ENCODE measurements around the gene BLM. TPM values are rescaled to one million over a fixed set of nuclear protein-coding genes. Genes with fewer than 3 reads are reported as not detected.

BLM gene
- total RNA-seq, 1 experiment from 2014 or later = 41.3 TPM

DNA sequence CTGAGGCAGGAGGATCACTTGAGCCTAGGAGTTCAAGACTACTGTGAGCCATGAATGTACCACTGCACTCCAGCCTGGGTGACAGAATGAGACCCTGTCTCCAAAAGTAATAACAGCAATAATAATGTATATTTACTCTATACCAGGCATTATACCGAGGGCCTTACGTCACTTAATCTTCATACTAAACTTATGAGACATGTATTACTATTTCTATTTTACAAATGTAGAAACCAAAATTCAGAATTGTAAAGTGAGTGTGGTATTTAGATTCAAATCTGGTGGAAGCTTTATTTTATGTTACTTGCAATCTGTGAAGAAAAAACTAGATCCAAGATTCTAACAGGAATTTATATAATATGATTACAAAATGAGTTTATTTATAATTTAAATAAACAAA, 9.7 kb upstream of the BLM start:
- Histone ChIP-seq H3K18ac (ENCODE audit: insufficient read length, low read depth, low read length) (no peak overlapping the region), H3K27ac (ENCODE audit: insufficient read length, low read depth, low read length) (no peak overlapping the region), H3K4me2 (ENCODE audit: insufficient read depth, insufficient read length, low read length) (no peak overlapping the region), H2BK20ac (ENCODE audit: low read depth, low read length, poor library complexity, severe bottlenecking) (no peak overlapping the region), H2AK5ac (ENCODE audit: insufficient read length, low read length) (no peak overlapping the region), H3K4me1 (ENCODE audit: insufficient read depth, low read length) (no peaks in the 10 kb centered on the region), H3K14ac (ENCODE audit: insufficient read depth, low read length) (no peak overlapping the region), H2BK15ac (ENCODE audit: low read depth, low read length) (no peak overlapping the region), H3K79me1 (ENCODE audit: insufficient read depth, low read depth, low read length, poor library complexity, severe bottlenecking) (no peaks in the 10 kb centered on the region), H3K56ac (ENCODE audit: insufficient read length, low read depth, low read length) (no peak overlapping the region), H3K4ac (ENCODE audit: low read depth, low read length) (no peak overlapping the region), H4K20me1 (ENCODE audit: control insufficient read depth, insufficient read depth, insufficient read length) (no peaks in the 10 kb centered on the region), H3T11ph (ENCODE audit: low read length) (no peak overlapping the region), H3K27me3 (ENCODE audit: insufficient read depth, low read length) (no peaks in the 10 kb centered on the region), H2AFZ (ENCODE audit: low read length) (no peak overlapping the region), H4K91ac (ENCODE audit: insufficient read length, low read depth, low read length) (no peak overlapping the region), H2BK120ac (ENCODE audit: low read depth, low read length, poor library complexity, severe bottlenecking) (no peak overlapping the region), H2BK12ac (ENCODE audit: insufficient read length, low read depth, low read length) (no peak overlapping the region), H4K5ac (ENCODE audit: insufficient read length, low read depth, low read length) (no peak overlapping the region), H4K8ac (replicated peaks; ENCODE audit: insufficient read length, low read depth, low read length) (no peak overlapping the region), H3K23ac (ENCODE audit: insufficient read length, low read depth, low read length) (no peak overlapping the region), H3K9ac (ENCODE audit: extremely low read depth, insufficient read length, low read length) (no peak overlapping the region), H3K9me3 (ENCODE audit: control insufficient read depth, low read depth, low read length) (no peaks in the 10 kb centered on the region), H3K23me2 (ENCODE audit: insufficient read length, low read depth, low read length, poor library complexity, severe bottlenecking) (no peaks in the 10 kb centered on the region), H3K79me2 (ENCODE audit: insufficient read depth, low read length) (no peaks in the 10 kb centered on the region), H2BK5ac (ENCODE audit: insufficient read length, low read length) (no peak overlapping the region)
- H3K27ac Mint-ChIP-seq = no peak overlapping the region
- H3K4me1 Mint-ChIP-seq = peaks cover 0 to 3% of the 10 kb centered on the region in 2 experiments; a peak in 2 of 4 replicates
- no peak for DNase-seq
- H3K27me3 Mint-ChIP-seq (ENCODE audit: low read depth) = no peaks in the 10 kb centered on the region
- H3K36me3 Mint-ChIP-seq (ENCODE audit: insufficient read depth in 1 of 3, low read depth in 3 of 3) = no peaks in the 10 kb centered on the region; a peak in 1 of 7 replicates
- no peaks in the 10 kb centered on the region for H3K9me3 Mint-ChIP-seq
- TF ChIP-seq, protein P1, sequence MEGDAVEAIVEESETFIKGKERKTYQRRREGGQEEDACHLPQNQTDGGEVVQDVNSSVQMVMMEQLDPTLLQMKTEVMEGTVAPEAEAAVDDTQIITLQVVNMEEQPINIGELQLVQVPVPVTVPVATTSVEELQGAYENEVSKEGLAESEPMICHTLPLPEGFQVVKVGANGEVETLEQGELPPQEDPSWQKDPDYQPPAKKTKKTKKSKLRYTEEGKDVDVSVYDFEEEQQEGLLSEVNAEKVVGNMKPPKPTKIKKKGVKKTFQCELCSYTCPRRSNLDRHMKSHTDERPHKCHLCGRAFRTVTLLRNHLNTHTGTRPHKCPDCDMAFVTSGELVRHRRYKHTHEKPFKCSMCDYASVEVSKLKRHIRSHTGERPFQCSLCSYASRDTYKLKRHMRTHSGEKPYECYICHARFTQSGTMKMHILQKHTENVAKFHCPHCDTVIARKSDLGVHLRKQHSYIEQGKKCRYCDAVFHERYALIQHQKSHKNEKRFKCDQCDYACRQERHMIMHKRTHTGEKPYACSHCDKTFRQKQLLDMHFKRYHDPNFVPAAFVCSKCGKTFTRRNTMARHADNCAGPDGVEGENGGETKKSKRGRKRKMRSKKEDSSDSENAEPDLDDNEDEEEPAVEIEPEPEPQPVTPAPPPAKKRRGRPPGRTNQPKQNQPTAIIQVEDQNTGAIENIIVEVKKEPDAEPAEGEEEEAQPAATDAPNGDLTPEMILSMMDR (conservative IDR thresholded peaks at IDR 0.05) = no peak
- no peak overlapping the region for H3K4me3 Mint-ChIP-seq
- no CpG with 5 or more reads among the region's 2 CpGs for WGBS (ENCODE audit: extremely low coverage, insufficient read length, low lambda C conversion rate)

Measured in H9 (cell line).